SU-DHL-6 (cell line): ENCODE measurements around the gene KCNJ15.

Experiments used
- H2AFZ ChIP-seq: fragments of 200-600 bp; sonication (generic); 2 replicates; pipeline ENCODE4 v1.6.1; 2014; ENCODE audit warnings: low read depth, mild to moderate bottlenecking, moderate library complexity, mixed read lengths, antibody characterized with exemption, low read length; ENCODE audit not compliant: severe bottlenecking
- H3F3A ChIP-seq: fragments of 200-600 bp; shearing (Covaris generic); 2 replicates; pipeline ENCODE4 v1.6.0; 2016; ENCODE audit warnings: antibody characterized with exemption, mild to moderate bottlenecking; ENCODE audit not compliant: insufficient read depth
- H3K27ac ChIP-seq: fragments of 200-600 bp; sonication (generic); 2 replicates; pipeline ENCODE4 v1.5.1; 2016; ENCODE audit warnings: low read depth, mild to moderate bottlenecking, low read length, moderate library complexity, mixed read lengths
- H3K27me3 ChIP-seq: fragments of 200-600 bp; sonication (generic), shearing (Covaris generic); 2 replicates; pipeline ENCODE4 v1.6.0; 2014; ENCODE audit warnings: mild to moderate bottlenecking, low read length
- H3K36me3 ChIP-seq: fragments of 200-600 bp; sonication (generic); 2 replicates; pipeline ENCODE4 v1.6.1; 2014; ENCODE audit warnings: mild to moderate bottlenecking, low read length, mixed read lengths
- H3K4me2 ChIP-seq: fragments of 300-600, 200-600 bp; shearing (Covaris generic), sonication (generic); 2 replicates; pipeline ENCODE4 v1.6.0; 2014; ENCODE audit warnings: low read length, low read depth, mild to moderate bottlenecking; ENCODE audit not compliant: poor library complexity, severe bottlenecking
- H3K4me3 ChIP-seq: fragments of 200-600 bp; sonication (generic); 2 replicates; pipeline ENCODE4 v1.5.1; 2014; ENCODE audit warnings: antibody characterized with exemption, low read length, mild to moderate bottlenecking, mixed read lengths; ENCODE audit not compliant: insufficient read depth, poor library complexity, severe bottlenecking
- H3K79me2 ChIP-seq: fragments of 200-600 bp; sonication (generic); 2 replicates; pipeline ENCODE4 v1.6.1; 2014; ENCODE audit warnings: mild to moderate bottlenecking, low read length, moderate library complexity; ENCODE audit not compliant: insufficient read depth
- H3K9ac ChIP-seq: fragments of 200-600 bp; sonication (generic); 2 replicates; pipeline ENCODE4 v1.7.0; 2014; ENCODE audit warnings: mild to moderate bottlenecking, low read length
- H3K9me2 ChIP-seq: fragments of 200-600 bp; sonication (generic); replicated peaks from 2 replicates; pipeline ENCODE4 v1.6.1; 2014; ENCODE audit warnings: low read length; ENCODE audit not compliant: insufficient read depth
- H3K9me3 ChIP-seq: fragments of 200-600 bp; sonication (generic); 2 replicates; pipeline ENCODE4 v1.6.1; 2014; ENCODE audit warnings: low read length, mixed read lengths; ENCODE audit not compliant: insufficient read depth
- H4K20me1 ChIP-seq: fragments of 200-600 bp; sonication (generic); 2 replicates; pipeline ENCODE4 v1.6.1; 2014; ENCODE audit warnings: low read depth, mild to moderate bottlenecking, antibody characterized with exemption, low read length, moderate library complexity, mixed read lengths
- EZH2phosphoT487 ChIP-seq: fragments of 200-600 bp; sonication (generic), shearing (Covaris generic); conservative IDR thresholded peaks from 2 replicates; pipeline ENCODE4 v1.6.1; 2018; ENCODE audit warnings: mild to moderate bottlenecking, antibody characterized with exemption, low read length, moderate library complexity, mixed read lengths
- TF ChIP-seq, protein P1 (sequence below): fragments of 200-600 bp; sonication (generic); IDR thresholded peaks from one replicate; pipeline ENCODE4 v1.5.1; 2017; ENCODE audit warnings: antibody characterized with exemption, mild to moderate bottlenecking, low read length, moderate library complexity; ENCODE audit not compliant: insufficient read depth, poor library complexity, severe bottlenecking

KCNJ15 gene

DNA sequence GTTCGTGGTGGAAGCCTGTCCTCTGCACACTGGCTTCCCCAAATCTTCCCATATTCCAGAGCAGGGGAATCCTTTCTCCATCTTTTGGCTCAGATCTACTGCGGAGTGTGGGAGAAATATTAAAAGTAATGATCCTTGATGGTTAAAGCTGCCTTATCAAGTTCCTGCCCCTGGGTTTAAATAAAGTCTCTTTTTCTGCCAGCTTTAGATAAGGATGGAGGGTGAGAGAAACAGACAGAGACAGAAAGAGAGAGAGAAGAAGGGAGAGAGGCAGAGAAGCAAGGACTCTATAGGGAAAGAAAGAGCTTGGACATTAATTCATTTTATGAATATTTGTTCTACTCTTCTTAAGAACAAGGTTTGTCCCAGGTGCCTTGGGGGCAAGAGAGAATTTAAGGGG lies 98.0 kb downstream of the KCNJ15 start:
- H3F3A ChIP-seq, result no peaks in the 10 kb centered on the region
- TF ChIP-seq, protein P1, sequence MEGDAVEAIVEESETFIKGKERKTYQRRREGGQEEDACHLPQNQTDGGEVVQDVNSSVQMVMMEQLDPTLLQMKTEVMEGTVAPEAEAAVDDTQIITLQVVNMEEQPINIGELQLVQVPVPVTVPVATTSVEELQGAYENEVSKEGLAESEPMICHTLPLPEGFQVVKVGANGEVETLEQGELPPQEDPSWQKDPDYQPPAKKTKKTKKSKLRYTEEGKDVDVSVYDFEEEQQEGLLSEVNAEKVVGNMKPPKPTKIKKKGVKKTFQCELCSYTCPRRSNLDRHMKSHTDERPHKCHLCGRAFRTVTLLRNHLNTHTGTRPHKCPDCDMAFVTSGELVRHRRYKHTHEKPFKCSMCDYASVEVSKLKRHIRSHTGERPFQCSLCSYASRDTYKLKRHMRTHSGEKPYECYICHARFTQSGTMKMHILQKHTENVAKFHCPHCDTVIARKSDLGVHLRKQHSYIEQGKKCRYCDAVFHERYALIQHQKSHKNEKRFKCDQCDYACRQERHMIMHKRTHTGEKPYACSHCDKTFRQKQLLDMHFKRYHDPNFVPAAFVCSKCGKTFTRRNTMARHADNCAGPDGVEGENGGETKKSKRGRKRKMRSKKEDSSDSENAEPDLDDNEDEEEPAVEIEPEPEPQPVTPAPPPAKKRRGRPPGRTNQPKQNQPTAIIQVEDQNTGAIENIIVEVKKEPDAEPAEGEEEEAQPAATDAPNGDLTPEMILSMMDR, result no peak
- TF ChIP-seq EZH2phosphoT487, result no peak
- no peak overlapping the region for H3K27ac ChIP-seq
- H3K9me3 ChIP-seq, result no peaks in the 10 kb centered on the region
- H3K79me2 ChIP-seq, result no peaks in the 10 kb centered on the region
- H3K4me3 ChIP-seq, result no peak overlapping the region
- H3K9me2 ChIP-seq, result no peaks in the 10 kb centered on the region
- H2AFZ ChIP-seq, result no peak overlapping the region
- no peak overlapping the region for H3K4me2 ChIP-seq
- no peaks in the 10 kb centered on the region for H3K36me3 ChIP-seq
- no peak overlapping the region for H3K9ac ChIP-seq
- no peaks in the 10 kb centered on the region for H4K20me1 ChIP-seq
- H3K27me3 ChIP-seq, result no peaks in the 10 kb centered on the region

DNA sequence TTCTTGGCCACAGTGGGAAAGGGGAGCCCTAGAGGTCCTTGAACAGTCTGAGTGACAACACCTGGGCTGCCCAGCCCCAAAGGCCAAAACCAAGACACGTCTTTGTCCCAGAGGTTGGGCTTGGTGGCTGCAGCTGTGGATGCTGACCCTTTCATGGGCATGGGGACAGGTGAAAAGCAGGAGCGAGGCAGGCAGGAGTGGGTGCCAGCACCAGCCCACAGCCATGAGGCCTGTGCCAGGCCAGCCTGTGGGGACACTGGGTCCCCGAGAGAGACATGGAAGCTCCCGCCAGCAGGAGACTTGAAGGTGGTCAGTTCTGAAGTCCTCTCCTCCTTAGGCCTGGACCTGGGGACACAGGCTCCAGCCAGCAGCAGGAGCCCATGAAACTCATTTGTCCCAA lies 98.6 kb downstream of the KCNJ15 start:
- TF ChIP-seq EZH2phosphoT487, result no peak
- TF ChIP-seq, protein P1, result no peak
- H3K9me3 ChIP-seq, result no peaks in the 10 kb centered on the region
- no peaks in the 10 kb centered on the region for H3K79me2 ChIP-seq
- no peaks in the 10 kb centered on the region for H3K27me3 ChIP-seq
- H3K4me2 ChIP-seq, result no peak overlapping the region
- H3K9ac ChIP-seq, result no peak overlapping the region
- no peaks in the 10 kb centered on the region for H4K20me1 ChIP-seq
- H3K4me3 ChIP-seq, result no peak overlapping the region
- no peak overlapping the region for H2AFZ ChIP-seq
- no peaks in the 10 kb centered on the region for H3F3A ChIP-seq
- H3K27ac ChIP-seq, result no peak overlapping the region
- H3K36me3 ChIP-seq, result no peaks in the 10 kb centered on the region
- H3K9me2 ChIP-seq, result no peaks in the 10 kb centered on the region

DNA sequence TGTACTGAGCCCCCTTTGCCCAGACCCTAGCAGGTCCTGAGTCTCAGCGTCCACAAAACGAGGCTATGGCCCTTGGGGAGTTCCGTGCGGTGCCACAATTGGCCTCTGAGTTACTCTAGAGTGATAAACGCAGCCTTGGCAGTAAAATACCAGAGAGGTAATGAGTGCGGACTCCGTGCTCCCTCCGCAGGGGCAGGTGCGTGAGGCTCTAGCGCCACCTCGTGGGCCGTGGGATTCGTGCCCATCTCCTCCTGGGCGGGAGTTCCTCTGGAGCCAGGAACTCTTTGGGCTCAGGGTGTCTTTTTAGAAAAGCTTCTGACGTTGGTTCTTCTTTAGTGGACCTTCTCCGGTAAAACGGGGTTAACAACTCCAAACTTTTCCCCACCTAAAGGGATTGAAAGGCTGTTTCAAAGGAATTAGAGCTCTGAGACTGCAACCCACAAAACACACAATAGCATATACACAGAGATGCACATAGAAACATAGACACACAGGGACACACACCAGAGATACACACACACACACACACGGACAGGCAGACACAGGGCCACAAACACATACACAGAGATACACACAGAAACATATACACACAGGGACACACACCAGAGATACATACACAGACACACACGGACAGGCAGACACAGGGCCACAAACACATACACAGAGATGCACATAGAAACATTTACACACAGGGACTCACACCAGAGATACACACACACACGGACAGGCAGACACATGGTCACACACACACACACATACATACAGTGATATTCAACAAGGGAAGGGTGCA lies 99.4 kb downstream of the KCNJ15 start:
- Histone ChIP-seq H3F3A (no peaks in the 10 kb centered on the region), H4K20me1 (no peaks in the 10 kb centered on the region), H3K79me2 (no peaks in the 10 kb centered on the region), H3K9me3 (no peaks in the 10 kb centered on the region), H3K27ac (no peak overlapping the region), H3K9ac (no peak overlapping the region), H3K27me3 (no peaks in the 10 kb centered on the region), H3K36me3 (no peaks in the 10 kb centered on the region), H3K4me3 (no peak overlapping the region), H3K4me2 (no peak overlapping the region), H2AFZ (no peak overlapping the region), H3K9me2 (no peaks in the 10 kb centered on the region)
- TF ChIP-seq EZH2phosphoT487, result no peak
- TF ChIP-seq, protein P1, result peak; percentile 71
